Chondrocyte (in vitro differentiated cells): ENCODE results near the gene FHL1. TPM values are rescaled to one million over a fixed set of nuclear protein-coding genes. Genes with fewer than 3 reads are reported as not detected.
"Not testable (repeated sequence)": the region's sequence is repeated elsewhere in the genome, so short reads cannot be mapped to it uniquely, and the experiment has no call there.

ENCODE experiments used
- DNase-seq: peaks from one replicate; pipeline ENCODE4 v3.0.0; 2021; ENCODE audit warnings: mixed read lengths, low spot score
- H3K27ac Mint-ChIP-seq: one replicate; pipeline ENCODE4 v1.8.0; 2021; ENCODE audit warnings: mild to moderate bottlenecking, moderate library complexity, mixed read lengths; ENCODE audit not compliant: unreplicated experiment
- H3K27me3 Mint-ChIP-seq: 2 replicates; pipeline ENCODE4 v1.8.0; 2021; ENCODE audit warnings: low read depth, mixed read lengths
- H3K36me3 Mint-ChIP-seq: 2 replicates; pipeline ENCODE4 v1.8.0; 2021; ENCODE audit warnings: low read depth, mixed read lengths
- H3K4me1 Mint-ChIP-seq: 2 replicates; pipeline ENCODE4 v1.8.0; 2021; ENCODE audit warnings: low read depth, mild to moderate bottlenecking, mixed read lengths
- H3K4me3 Mint-ChIP-seq: one replicate; pipeline ENCODE4 v1.8.0; 2021; ENCODE audit warnings: mild to moderate bottlenecking, moderate library complexity, mixed read lengths; ENCODE audit not compliant: unreplicated experiment
- H3K9me3 Mint-ChIP-seq: 2 replicates; pipeline ENCODE4 v1.8.0; 2021; ENCODE audit warnings: low read depth, mixed read lengths
- CTCF ChIP-seq: fragments of 200-600 bp; sonication (generic); IDR thresholded peaks from 2 replicates; pipeline ENCODE4 v1.5.0; 2021; ENCODE audit warnings: antibody characterized with exemption, mild to moderate bottlenecking, moderate library complexity
- total RNA-seq: library from RNA; stranded (reverse); gene quantifications from 3 replicates; pipeline ENCODE4 v1.2.1, GENCODE V29; 2021

The FHL1 gene
- total RNA-seq, 1 donor from 2014 or later = 1,032 TPM

DNA sequence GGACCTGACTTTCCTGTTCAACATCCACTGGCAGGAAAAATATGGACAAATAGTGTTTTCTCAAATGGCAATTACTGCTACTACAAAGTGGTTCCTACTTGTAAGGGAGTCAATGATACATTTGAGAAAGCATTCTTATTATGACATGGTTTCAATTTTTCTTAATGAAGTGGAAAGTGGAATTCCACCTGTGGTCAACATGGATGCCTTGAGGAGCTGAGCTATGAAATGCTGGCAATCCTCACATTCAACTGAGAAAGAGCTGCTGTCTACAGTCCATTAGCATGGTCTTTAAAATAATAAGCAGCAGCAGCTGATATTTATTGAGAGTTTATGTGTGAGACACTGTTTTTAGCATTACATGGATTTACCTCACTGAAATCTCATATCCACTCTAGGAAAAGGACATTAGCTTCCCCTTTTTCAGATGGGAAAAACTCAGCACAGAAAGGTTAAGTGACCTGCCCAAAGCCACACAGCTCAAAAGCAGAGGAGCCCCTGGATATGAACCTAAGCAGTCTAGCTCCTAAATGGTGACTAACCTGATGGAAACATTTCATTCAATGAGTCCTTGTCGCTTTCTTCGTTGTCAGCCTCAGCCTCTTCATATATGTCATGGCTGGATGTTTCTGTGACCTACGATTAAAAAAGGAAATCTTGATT, 74.6 kb downstream of the FHL1 start:
- Mint-ChIP-seq H3K27me3 (no peaks in the 10 kb centered on the region), H3K4me3 (no peak overlapping the region), H3K36me3 (peaks cover 38% of the 10 kb centered on the region), H3K27ac (peak overlapping the region; percentile 65), H3K4me1 (peaks cover 14% of the 10 kb centered on the region), H3K9me3 (no peaks in the 10 kb centered on the region)
- DNase-seq = no peak
- TF ChIP-seq CTCF = no peak

GRCh38 chrX:136227074-136227473, 79.7 kb downstream of the FHL1 start:
- H3K9me3 Mint-ChIP-seq = no peaks in the 10 kb centered on the region
- no peak overlapping the region for H3K4me3 Mint-ChIP-seq
- H3K4me1 Mint-ChIP-seq = no peaks in the 10 kb centered on the region

DNA sequence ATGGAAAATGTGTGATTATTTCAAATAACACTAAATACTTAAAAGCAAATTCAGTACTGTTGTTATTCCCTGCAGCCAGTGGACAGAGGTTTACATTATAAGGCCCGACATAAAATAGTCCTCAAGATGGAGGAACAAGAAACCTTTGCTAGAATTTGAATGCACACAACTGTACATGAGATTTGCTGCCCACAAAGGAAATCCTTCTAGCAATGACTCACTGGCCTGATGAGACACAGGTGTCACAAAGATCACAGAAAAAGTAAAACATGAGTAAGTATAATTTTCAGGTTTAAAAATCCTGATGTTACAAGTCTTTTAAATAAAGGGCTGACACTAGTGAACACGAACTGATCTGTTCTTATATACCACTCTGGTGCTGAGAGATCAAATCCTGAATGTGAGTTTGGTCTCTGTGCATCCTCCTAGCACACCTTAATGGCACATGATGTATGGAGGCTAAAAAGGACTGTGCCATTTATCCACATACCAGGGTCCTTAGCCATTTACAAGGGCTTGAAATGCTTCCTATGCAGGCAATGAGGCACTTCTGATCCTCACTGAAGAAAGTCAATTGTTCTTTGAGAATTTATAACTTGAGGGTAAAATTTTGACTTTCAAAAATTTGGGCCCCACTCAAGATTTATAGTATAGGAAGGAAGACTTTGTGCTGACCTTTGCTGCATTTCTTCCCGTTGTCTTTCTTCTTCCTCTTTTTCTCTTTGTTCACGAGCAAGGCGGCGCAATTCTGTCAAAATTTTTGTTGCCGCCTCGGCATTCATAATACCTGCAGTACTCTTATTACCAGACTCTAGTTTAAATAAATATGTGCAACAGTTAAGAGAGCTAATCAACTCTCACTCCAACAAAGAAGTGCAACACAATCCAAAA, 80.9 kb downstream of the FHL1 start:
- no peak for TF ChIP-seq CTCF
- no peak overlapping the region for H3K4me3 Mint-ChIP-seq
- peaks cover 25% of the 10 kb centered on the region for H3K36me3 Mint-ChIP-seq
- no peak for DNase-seq
- no peaks in the 10 kb centered on the region for H3K4me1 Mint-ChIP-seq
- no peaks in the 10 kb centered on the region for H3K9me3 Mint-ChIP-seq
- H3K27me3 Mint-ChIP-seq = no peaks in the 10 kb centered on the region
- no peak overlapping the region for H3K27ac Mint-ChIP-seq

More at GRCh38 chrX:136227074-136227473, 79.7 kb downstream of the FHL1 start:
- Mint-ChIP-seq H3K27me3 (no peaks in the 10 kb centered on the region), H3K36me3 (peaks cover 27% of the 10 kb centered on the region), H3K27ac (no peak overlapping the region)
- DNase-seq = no peak
- TF ChIP-seq CTCF = no peak

DNA sequence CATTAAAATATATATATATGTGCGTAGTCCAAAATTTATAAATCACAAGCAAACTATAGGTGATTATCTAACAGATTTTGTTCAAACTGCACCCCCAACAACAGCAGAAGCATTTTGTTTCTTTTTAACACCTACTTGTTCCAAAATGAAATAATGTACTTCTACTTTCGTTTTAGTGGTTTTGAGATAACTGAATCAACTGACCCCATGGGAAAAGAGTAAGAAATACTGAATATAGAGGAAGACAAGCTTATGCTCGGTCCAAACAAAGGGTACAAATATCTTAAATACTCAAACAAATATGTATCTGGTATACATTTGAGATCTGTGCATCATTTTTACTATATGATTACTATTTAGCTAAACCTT, 81.5 kb downstream of the FHL1 start:
- DNase-seq = no peak
- peaks cover 24% of the 10 kb centered on the region for H3K36me3 Mint-ChIP-seq
- H3K27me3 Mint-ChIP-seq = no peaks in the 10 kb centered on the region
- no peak overlapping the region for H3K4me3 Mint-ChIP-seq
- no peak for TF ChIP-seq CTCF
- H3K4me1 Mint-ChIP-seq = no peaks in the 10 kb centered on the region
- H3K9me3 Mint-ChIP-seq = no peaks in the 10 kb centered on the region
- H3K27ac Mint-ChIP-seq = no peak overlapping the region

- no peaks in the 10 kb centered on the region for H3K4me1 Mint-ChIP-seq
- H3K36me3 Mint-ChIP-seq = peaks cover 17% of the 10 kb centered on the region
- DNase-seq = no peak
- no peak for TF ChIP-seq CTCF
- no peaks in the 10 kb centered on the region for H3K9me3 Mint-ChIP-seq
- no peak overlapping the region for H3K4me3 Mint-ChIP-seq
- no peaks in the 10 kb centered on the region for H3K27me3 Mint-ChIP-seq
- no peak overlapping the region for H3K27ac Mint-ChIP-seq
These were observed 89.7 kb downstream of the FHL1 start for GRCh38 chrX:136237074-136237473.

- not testable (repeated sequence) for H3K27me3 Mint-ChIP-seq, H3K4me1 Mint-ChIP-seq, H3K4me3 Mint-ChIP-seq, H3K9me3 Mint-ChIP-seq, H3K27ac Mint-ChIP-seq, DNase-seq
- peaks cover 22% of the 10 kb centered on the region for H3K36me3 Mint-ChIP-seq
These were observed 90.5 kb downstream of the FHL1 start for GRCh38 chrX:136237849-136238248.
